Upper lobe of right lung (tissue), 1 donor: ENCODE results near the gene CNPY1. TPM values are rescaled to one million over a fixed set of nuclear protein-coding genes. Genes with fewer than 3 reads are reported as not detected.

Experiments used
- ATAC-seq: fragments of 200-7000 bp; cut with Tn5 transposase; one replicate; pipeline ENCODE4 v1.9.1; 2020; ENCODE audit warnings: mild to moderate bottlenecking, moderate library complexity
- DNase-seq: peaks from one replicate; pipeline ENCODE4 v3.0.0-alpha.2; 2020
- H3K27ac ChIP-seq: fragments of 200-600 bp; one replicate; pipeline ENCODE4 v1.8.0; 2022
- H3K27me3 ChIP-seq: fragments of 200-600 bp; one replicate; pipeline ENCODE4 v1.8.0; 2022; ENCODE audit warnings: mild to moderate bottlenecking
- H3K36me3 ChIP-seq: fragments of 200-600 bp; one replicate; pipeline ENCODE4 v1.8.0; 2022
- H3K4me1 ChIP-seq: fragments of 200-600 bp; one replicate; pipeline ENCODE4 v1.8.0; 2022
- H3K4me3 ChIP-seq: fragments of 200-600 bp; one replicate; pipeline ENCODE4 v1.8.0; 2022; ENCODE audit warnings: mild to moderate bottlenecking
- H3K9me3 ChIP-seq: fragments of 200-600 bp; one replicate; pipeline ENCODE4 v1.8.0; 2022
- intact Hi-C: fragments of 100-400 bp; cut with DNase I; formaldehyde crosslinking; loops from one replicate; pipeline ENCODE4 v1.11.0; 2022
- total RNA-seq: library from RNA; stranded (reverse); fragmentation: NEBNext Ultra II Directional; extraction: Animal tissue kit (Norgen Biotek cat#: 25700); gene quantifications from one replicate; pipeline ENCODE4 v1.2.1, GENCODE V29; 2021
- TF ChIP-seq, protein P1 (sequence below): fragments of 200-600 bp; IDR thresholded peaks from one replicate; pipeline ENCODE4 v1.8.0; 2022; ENCODE audit warnings: antibody characterized with exemption
- donor health status: DM: no; HTN: yes; CAD: no; lungs with severe emphysema.

CNPY1 gene
- total RNA-seq, 1 donor from 2014 or later = not detected

GRCh38 chr7:155466142-155466813 lies 80.1 kb downstream of the CNPY1 start:
- TF ChIP-seq, protein P1, sequence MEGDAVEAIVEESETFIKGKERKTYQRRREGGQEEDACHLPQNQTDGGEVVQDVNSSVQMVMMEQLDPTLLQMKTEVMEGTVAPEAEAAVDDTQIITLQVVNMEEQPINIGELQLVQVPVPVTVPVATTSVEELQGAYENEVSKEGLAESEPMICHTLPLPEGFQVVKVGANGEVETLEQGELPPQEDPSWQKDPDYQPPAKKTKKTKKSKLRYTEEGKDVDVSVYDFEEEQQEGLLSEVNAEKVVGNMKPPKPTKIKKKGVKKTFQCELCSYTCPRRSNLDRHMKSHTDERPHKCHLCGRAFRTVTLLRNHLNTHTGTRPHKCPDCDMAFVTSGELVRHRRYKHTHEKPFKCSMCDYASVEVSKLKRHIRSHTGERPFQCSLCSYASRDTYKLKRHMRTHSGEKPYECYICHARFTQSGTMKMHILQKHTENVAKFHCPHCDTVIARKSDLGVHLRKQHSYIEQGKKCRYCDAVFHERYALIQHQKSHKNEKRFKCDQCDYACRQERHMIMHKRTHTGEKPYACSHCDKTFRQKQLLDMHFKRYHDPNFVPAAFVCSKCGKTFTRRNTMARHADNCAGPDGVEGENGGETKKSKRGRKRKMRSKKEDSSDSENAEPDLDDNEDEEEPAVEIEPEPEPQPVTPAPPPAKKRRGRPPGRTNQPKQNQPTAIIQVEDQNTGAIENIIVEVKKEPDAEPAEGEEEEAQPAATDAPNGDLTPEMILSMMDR = no peak
- intact Hi-C loops = no loop called here
- Histone ChIP-seq H3K4me3 (no peak overlapping the region), H3K9me3 (no peaks in the 10 kb centered on the region), H3K4me1 (peaks cover 19% of the 10 kb centered on the region), H3K27ac (no peak overlapping the region), H3K27me3 (peaks cover 100% of the 10 kb centered on the region), H3K36me3 (no peaks in the 10 kb centered on the region)
- DNase-seq = no peak
- peak; percentile 14 for ATAC-seq

GRCh38 chr7:155465761-155466141 lies 80.6 kb downstream of the CNPY1 start:
- Histone ChIP-seq H3K27me3 (peaks cover 100% of the 10 kb centered on the region), H3K27ac (no peak overlapping the region), H3K36me3 (no peaks in the 10 kb centered on the region), H3K4me1 (peaks cover 19% of the 10 kb centered on the region), H3K9me3 (no peaks in the 10 kb centered on the region), H3K4me3 (no peak overlapping the region)
- ATAC-seq (no peak), DNase-seq (no peak)
- TF ChIP-seq, protein P1 = no peak
- intact Hi-C loops = no loop called here

GRCh38 chr7:155464948-155465739 lies 81.2 kb downstream of the CNPY1 start:
- H3K27me3 ChIP-seq = peaks cover 100% of the 10 kb centered on the region
- H3K4me3 ChIP-seq = no peak overlapping the region
- DNase-seq (no peak), ATAC-seq (no peak)
- H3K9me3 ChIP-seq = no peaks in the 10 kb centered on the region
- peaks cover 19% of the 10 kb centered on the region for H3K4me1 ChIP-seq
- intact Hi-C loops = no loop called here
- no peaks in the 10 kb centered on the region for H3K36me3 ChIP-seq
- TF ChIP-seq, protein P1 = no peak
- H3K27ac ChIP-seq = no peak overlapping the region

DNA sequence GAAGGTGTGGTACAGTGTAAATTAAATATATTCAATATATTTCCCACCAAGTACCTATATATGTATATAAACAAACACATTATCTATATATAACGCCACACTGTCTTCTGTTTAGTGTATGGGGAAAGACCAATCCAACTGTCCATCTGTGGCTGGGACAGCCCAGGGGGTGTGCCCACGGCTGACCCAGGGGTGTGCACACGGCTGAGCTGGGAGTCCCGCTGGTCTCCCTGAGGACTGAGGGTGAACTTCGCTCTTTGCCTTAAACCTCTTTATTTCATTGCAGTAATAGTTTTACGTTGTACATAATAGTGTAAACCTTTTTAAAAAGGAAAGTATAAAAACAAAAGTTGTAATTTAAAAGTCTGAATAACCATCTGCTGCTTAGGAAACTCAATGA lies 82.2 kb downstream of the CNPY1 start:
- DNase-seq (no peak), ATAC-seq (no peak)
- TF ChIP-seq, protein P1 = no peak
- no peaks in the 10 kb centered on the region for H3K9me3 ChIP-seq
- intact Hi-C loops = no loop called here
- H3K4me1 ChIP-seq = peaks cover 19% of the 10 kb centered on the region
- no peak overlapping the region for H3K4me3 ChIP-seq
- no peaks in the 10 kb centered on the region for H3K36me3 ChIP-seq
- H3K27me3 ChIP-seq = peaks cover 100% of the 10 kb centered on the region
- no peak overlapping the region for H3K27ac ChIP-seq

- peaks cover 16% of the 10 kb centered on the region for H3K4me1 ChIP-seq
- H3K4me3 ChIP-seq = no peak overlapping the region
- no peaks in the 10 kb centered on the region for H3K36me3 ChIP-seq
- ATAC-seq = no peak
- H3K27me3 ChIP-seq = peaks cover 99% of the 10 kb centered on the region
- intact Hi-C loops = no loop called here
- no peak for DNase-seq
- no peaks in the 10 kb centered on the region for H3K9me3 ChIP-seq
- TF ChIP-seq, protein P1 = no peak
- H3K27ac ChIP-seq = no peak overlapping the region
Measured at GRCh38 chr7:155463114-155463811, 83.1 kb downstream of the CNPY1 start.
